ENCODE data around the gene ATAT1. TPM values are rescaled to one million over a fixed set of nuclear protein-coding genes. Genes with fewer than 3 reads are reported as not detected.

Gene ATAT1
- total RNA-seq, 4 donors from 2014 or later, result 3.2 to 7.1 (median 5.8) TPM

DNA sequence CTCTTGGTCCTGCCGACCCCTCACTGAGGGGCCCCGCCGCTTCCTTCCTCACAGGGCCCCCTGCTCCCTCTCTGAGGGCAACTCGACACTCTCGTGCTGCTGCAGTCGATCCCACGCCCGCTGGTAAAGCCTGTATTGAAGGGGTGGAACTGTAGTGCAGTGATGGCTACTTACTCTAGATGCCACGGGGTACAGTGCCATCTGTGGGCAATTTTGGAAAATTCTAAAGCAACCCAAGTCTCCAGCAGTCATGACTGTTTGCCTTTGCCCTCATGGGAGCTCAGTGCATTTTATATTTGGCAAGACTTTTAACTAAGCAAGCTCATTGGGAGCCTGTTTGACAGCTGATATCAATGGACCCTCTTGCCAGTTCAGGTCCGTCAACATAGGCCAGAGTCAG, 13.8 kb downstream of the ATAT1 start:
- DNase-seq (ENCODE audit: low spot score) (no peak), ATAC-seq (ENCODE audit: low FRiP score) (no peak)
- TF ChIP-seq, protein P1, sequence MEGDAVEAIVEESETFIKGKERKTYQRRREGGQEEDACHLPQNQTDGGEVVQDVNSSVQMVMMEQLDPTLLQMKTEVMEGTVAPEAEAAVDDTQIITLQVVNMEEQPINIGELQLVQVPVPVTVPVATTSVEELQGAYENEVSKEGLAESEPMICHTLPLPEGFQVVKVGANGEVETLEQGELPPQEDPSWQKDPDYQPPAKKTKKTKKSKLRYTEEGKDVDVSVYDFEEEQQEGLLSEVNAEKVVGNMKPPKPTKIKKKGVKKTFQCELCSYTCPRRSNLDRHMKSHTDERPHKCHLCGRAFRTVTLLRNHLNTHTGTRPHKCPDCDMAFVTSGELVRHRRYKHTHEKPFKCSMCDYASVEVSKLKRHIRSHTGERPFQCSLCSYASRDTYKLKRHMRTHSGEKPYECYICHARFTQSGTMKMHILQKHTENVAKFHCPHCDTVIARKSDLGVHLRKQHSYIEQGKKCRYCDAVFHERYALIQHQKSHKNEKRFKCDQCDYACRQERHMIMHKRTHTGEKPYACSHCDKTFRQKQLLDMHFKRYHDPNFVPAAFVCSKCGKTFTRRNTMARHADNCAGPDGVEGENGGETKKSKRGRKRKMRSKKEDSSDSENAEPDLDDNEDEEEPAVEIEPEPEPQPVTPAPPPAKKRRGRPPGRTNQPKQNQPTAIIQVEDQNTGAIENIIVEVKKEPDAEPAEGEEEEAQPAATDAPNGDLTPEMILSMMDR (IDR thresholded peaks at IDR 0.05), result no peak

DNA sequence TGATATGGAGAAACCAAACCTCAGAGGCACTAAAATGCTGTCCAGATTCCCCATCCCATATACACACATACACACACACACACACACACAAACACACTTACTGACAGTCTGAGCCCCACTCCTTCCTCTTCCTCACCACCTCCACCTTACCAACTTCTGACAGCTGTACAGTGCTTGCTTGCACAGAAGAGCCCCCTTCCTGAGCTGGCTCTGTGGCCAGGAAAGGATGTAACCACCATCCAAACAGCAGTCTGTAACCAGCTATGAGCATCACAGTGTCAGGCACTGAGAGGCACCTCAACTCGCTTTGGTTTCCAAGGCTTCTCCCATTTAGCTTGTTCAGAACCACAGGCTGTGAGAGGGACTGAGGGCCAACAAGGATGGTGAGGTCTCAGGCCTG, 14.4 kb downstream of the ATAT1 start:
- no peak for ATAC-seq (ENCODE audit: low FRiP score)
- TF ChIP-seq, protein P1 (IDR thresholded peaks at IDR 0.05), result no peak

DNA sequence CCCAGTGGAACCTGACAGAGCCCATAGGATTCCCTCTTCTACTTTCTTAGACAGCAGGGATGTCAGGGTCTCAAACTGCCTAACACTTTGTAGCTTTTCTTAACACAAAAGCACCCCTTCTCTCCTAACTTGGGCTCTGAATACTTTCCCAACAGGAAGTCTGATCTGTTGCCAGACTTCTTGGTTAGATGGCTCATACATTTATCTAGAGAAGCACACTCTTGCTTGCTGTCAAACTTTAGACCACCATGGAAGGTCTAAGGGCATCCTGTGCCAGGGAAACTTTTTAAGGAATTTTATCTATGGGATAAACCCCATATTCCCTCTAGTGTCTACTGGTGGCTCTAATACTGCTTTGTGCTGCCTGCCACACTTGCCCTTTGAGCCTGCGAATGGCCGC, 17.0 kb downstream of the ATAT1 start:
- ATAC-seq (ENCODE audit: low FRiP score), result no peak
- DNase-seq (ENCODE audit: low spot score), result no peak
- TF ChIP-seq, protein P1 (IDR thresholded peaks at IDR 0.05), result no peak

More for the DNA sequence above, 14.4 kb downstream of the ATAT1 start:
- DNase-seq (ENCODE audit: low spot score), result no peak

DNA sequence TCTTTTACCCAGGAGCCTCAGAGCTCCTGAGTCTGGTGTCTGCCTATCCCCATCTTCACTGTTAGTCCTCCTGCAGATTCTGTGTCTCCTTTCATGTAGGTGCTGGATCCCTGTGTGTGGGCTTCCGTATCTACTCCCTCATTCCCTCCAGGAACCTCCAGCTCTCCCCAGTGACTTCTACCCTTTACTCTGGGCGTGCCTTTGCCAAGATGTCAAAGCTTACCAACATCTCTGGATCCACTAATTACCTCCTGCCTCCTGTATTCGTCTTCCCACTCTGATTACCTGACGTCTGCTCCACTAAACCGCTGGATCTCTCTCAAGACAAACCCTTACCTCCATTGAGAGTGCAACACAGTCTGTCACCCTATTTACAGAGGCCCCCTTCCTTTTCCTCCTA, 18.1 kb downstream of the ATAT1 start:
- TF ChIP-seq, protein P1 (IDR thresholded peaks at IDR 0.05), result no peak
- ATAC-seq (ENCODE audit: low FRiP score), result no peak
- no peak for DNase-seq (ENCODE audit: low spot score)

DNA sequence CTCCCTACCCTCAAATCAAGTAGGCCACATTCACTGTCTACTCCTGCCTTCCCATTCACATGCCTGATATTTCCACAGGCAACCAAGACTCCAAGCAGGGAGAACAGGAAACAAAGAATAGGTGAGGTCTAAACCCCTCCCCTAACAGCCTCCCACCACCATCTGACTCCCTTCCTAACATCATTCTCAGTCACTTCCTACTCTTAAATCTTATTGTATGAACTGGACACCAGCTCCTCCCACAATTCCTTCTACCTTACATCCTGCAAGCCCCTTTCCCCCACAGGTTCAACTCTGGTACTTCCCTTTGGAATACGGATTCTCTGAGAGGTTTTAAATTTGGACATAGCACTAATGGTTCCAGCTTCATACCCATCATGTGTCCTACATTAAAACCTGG, 19.3 kb downstream of the ATAT1 start:
- TF ChIP-seq, protein P1 (IDR thresholded peaks at IDR 0.05), result no peak
- ATAC-seq (ENCODE audit: low FRiP score), result no peak

DNA sequence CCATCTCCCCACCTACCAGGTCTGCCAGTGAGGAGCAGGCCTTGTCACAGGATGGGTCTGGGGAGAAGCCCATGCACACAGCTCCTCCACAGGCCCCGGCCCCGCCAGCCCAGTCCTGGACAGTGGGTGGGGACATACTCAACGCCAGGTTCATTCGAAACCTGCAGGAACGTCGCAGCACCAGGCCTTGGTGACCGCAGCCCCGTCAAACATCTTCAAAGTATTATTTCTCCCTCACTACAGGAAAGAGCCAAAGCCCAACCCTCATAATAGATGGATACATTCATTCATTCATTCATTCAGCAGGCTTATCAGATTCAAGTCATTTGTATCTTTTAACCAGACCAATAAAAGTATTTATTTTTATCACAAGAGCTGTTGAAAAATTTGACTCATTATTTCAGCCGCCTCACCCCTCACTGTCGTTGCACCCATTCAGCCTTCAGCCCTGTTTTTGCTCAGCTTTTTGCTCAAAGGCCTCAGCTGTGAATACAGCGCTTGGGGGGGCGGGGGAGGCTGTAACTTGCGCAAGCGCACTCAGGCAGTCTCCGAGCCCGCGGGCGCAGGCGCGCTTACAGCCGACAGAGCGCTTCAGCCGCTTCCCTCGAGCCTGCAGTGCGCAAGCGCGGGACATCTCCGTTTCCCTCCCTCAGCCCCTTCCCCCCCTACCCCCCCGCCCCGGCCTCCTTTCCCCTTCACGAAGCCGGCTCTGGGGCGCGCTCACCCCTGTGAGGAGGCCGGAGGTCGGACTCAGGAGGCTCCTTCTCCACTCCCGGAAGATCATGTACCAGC, 20.0 kb downstream of the ATAT1 start, which contains the start of gene C6orf136:
TSS of gene C6orf136 (plus strand) at position 684 of the 792 bp plus-strand sequence. CDS start at position 783, 99 bp downstream.
- DNase-seq (ENCODE audit: low spot score), result peak; percentile 62
- peak; percentile 89 for ATAC-seq (ENCODE audit: low FRiP score)

More for the DNA sequence above, 19.3 kb downstream of the ATAT1 start:
- no peak for DNase-seq (ENCODE audit: low spot score)

More for the DNA sequence above, 20.0 kb downstream of the ATAT1 start, which contains the start of gene C6orf136:
- TF ChIP-seq, protein P1 (IDR thresholded peaks at IDR 0.05), result no peak
